Progenitor cell of endocrine pancreas (in vitro differentiated cells): ENCODE data around the gene SKI. TPM values are rescaled to one million over a fixed set of nuclear protein-coding genes. Genes with fewer than 3 reads are reported as not detected.
A peak's percentile ranks its signal among the peaks of the same experiment; 100 is the strongest.

ENCODE experiments used
- DNase-seq: peaks from one replicate; pipeline ENCODE4 v3.0.0; 2021; ENCODE audit warnings: low spot score; ENCODE audit not compliant: unreplicated experiment
- H3K27ac Mint-ChIP-seq: 2 replicates; pipeline ENCODE4 v1.8.0; 2021; ENCODE audit warnings: mild to moderate bottlenecking, moderate library complexity, mixed read lengths
- H3K27me3 Mint-ChIP-seq: 2 replicates; pipeline ENCODE4 v1.8.0; 2021; ENCODE audit warnings: mixed read lengths
- H3K36me3 Mint-ChIP-seq: 2 replicates; pipeline ENCODE4 v1.8.0; 2022; ENCODE audit warnings: mixed read lengths; ENCODE audit not compliant: insufficient read depth
- H3K4me1 Mint-ChIP-seq: 2 replicates; pipeline ENCODE4 v1.8.0; 2021; ENCODE audit warnings: low read depth, mixed read lengths
- H3K4me3 Mint-ChIP-seq: 2 replicates; pipeline ENCODE4 v1.8.0; 2021; ENCODE audit warnings: low read depth, mild to moderate bottlenecking, moderate library complexity, mixed read lengths
- H3K9me3 Mint-ChIP-seq: 2 replicates; pipeline ENCODE4 v1.8.0; 2021; ENCODE audit warnings: low read depth, mixed read lengths
- total RNA-seq: library from RNA; stranded (reverse); gene quantifications from 2 replicates; pipeline ENCODE4 v1.2.1, GENCODE V29; 2021
- TF ChIP-seq, protein P1 (sequence below): fragments of 200-600 bp; sonication (generic); IDR thresholded peaks from one replicate; pipeline ENCODE4 v1.5.0; 2021; ENCODE audit warnings: antibody characterized with exemption, mild to moderate bottlenecking; ENCODE audit not compliant: unreplicated experiment

SKI gene
- total RNA-seq, 1 donor from 2014 or later = 56.2 TPM

DNA sequence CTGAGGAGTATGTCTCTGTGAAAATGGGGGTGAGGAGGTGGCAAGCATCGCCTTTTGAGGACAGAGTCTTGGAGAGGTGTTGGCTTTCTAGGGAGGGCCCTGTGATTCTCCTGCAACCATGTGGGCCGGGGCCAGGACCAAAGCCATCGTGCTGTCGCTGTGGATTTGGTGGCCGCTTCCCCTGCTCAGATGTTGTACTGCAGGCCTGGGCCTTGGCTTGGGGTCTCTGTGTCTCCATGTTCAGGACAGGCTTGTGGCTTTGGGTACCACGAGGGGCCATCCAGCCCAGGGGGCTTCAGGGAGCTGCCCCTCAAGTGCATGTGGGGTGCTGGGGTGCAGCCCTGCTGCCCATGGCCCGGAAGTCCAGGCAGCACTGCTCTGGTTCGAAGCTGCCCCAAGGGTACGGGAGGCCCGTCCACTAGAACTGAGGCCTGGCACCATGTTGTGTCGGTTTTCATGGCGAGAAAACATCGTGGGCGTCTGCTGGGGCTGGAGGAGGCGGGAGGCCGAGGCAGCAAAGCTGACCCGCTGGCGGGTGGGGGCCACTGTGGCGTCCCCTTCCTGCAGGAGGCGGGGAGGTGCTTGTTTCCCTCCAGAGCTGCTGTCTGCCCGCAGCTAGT is 55.4 kb downstream of the SKI start:
- peaks cover 11% of the 10 kb centered on the region for H3K4me1 Mint-ChIP-seq
- H3K9me3 Mint-ChIP-seq = no peaks in the 10 kb centered on the region
- H3K27ac Mint-ChIP-seq = no peak overlapping the region
- DNase-seq = no peak
- H3K36me3 Mint-ChIP-seq = peaks cover 3% of the 10 kb centered on the region
- no peak overlapping the region for H3K4me3 Mint-ChIP-seq
- TF ChIP-seq, protein P1, sequence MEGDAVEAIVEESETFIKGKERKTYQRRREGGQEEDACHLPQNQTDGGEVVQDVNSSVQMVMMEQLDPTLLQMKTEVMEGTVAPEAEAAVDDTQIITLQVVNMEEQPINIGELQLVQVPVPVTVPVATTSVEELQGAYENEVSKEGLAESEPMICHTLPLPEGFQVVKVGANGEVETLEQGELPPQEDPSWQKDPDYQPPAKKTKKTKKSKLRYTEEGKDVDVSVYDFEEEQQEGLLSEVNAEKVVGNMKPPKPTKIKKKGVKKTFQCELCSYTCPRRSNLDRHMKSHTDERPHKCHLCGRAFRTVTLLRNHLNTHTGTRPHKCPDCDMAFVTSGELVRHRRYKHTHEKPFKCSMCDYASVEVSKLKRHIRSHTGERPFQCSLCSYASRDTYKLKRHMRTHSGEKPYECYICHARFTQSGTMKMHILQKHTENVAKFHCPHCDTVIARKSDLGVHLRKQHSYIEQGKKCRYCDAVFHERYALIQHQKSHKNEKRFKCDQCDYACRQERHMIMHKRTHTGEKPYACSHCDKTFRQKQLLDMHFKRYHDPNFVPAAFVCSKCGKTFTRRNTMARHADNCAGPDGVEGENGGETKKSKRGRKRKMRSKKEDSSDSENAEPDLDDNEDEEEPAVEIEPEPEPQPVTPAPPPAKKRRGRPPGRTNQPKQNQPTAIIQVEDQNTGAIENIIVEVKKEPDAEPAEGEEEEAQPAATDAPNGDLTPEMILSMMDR = no peak
- no peaks in the 10 kb centered on the region for H3K27me3 Mint-ChIP-seq

DNA sequence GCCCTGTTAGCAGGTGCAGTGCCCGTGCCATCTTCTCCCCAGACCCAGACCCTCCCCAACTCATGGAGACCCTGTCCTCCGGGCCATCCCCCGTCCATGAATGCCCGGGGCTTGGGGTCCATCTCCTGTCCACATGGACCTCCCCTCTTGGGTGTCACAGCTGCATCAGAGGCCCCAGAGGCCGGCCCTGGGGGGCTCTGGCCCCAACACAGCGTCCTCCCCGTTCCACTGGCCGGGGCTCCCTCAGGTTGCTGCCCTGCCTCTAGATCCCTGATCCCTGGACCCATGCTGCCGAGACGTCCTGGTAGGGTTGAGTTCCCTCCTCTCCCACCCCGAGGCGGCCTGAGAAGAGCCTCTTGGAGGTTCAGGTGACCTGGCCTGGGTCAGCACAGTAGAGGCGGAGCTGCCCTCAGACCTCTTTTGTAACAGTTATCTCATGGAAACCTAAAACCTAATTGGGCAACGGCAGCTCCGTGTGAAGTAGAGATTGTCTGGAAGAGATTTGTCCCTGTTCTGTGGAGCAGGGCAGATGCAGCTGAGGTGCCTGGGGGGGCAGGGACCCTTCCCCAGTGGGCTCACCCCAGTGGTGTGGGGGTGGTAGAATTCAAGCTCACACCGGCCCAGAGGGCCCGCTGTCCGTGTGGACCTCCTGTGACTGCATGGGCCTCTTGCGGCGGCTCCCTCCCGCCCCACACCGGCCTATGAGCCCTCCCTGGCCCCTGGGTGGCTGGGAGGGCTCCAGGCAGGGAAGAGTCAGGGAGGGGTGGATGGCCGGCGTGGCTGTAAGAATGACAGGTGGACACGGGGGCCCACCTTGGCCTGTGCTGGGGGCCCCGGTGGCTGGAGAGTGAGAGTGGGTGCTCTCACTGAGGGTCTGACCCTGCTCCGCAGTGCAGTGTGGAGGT is 56.1 kb downstream of the SKI start:
- no peak overlapping the region for H3K4me3 Mint-ChIP-seq
- H3K36me3 Mint-ChIP-seq = peaks cover 3% of the 10 kb centered on the region
- no peak for DNase-seq
- H3K27me3 Mint-ChIP-seq = no peaks in the 10 kb centered on the region
- TF ChIP-seq, protein P1 = no peak
- peaks cover 8% of the 10 kb centered on the region for H3K4me1 Mint-ChIP-seq
- H3K27ac Mint-ChIP-seq = peak overlapping the region; percentile 89
- H3K9me3 Mint-ChIP-seq = no peaks in the 10 kb centered on the region

DNA sequence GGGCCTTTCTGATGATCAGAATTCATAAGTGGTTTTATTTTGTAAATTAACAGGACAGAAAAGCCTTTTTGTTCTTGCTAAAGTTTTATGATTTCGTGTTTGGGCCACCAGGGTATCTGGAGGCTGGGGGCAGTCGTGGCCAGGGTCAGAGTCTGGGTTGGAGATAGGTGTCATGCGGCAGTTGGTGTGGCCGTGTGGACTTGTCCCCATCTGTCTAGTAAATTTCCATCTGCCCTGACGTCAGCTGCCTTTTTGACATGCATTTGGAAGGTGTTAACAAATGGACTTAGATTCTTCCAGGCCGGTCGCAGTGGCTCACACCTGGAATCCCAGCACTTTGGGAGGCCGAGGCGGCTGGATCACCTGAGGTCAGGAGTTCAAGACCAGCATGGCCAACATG is 56.8 kb downstream of the SKI start:
- Mint-ChIP-seq H3K27ac (peak overlapping the region; percentile 73), H3K9me3 (no peaks in the 10 kb centered on the region), H3K27me3 (no peaks in the 10 kb centered on the region), H3K4me1 (peaks cover 2% of the 10 kb centered on the region), H3K4me3 (no peak overlapping the region), H3K36me3 (no peaks in the 10 kb centered on the region)
- no peak for DNase-seq
- TF ChIP-seq, protein P1 = no peak

DNA sequence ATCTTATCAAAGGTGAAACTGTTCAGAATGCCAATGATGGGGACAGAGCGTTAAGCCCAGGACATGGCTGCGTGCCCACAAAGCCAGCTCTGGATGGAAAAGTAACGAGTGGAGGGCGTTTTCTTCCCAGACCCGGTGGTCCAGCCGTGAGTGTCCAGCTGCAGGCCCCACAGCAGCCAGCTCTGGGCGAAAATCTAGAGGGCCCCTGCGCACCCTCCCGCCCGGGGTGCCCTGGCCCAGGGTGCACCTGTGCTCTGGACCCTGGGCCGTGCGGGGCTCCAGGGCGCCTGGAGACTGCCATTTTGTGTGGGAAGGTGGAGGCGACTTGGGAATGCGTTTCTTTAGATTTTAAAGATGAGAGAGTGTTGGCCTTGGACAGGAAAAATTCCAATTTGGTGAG is 58.8 kb downstream of the SKI start:
- TF ChIP-seq, protein P1 = no peak
- Mint-ChIP-seq H3K4me3 (no peak overlapping the region), H3K4me1 (peaks cover 2% of the 10 kb centered on the region), H3K9me3 (no peaks in the 10 kb centered on the region), H3K36me3 (no peaks in the 10 kb centered on the region), H3K27me3 (no peaks in the 10 kb centered on the region), H3K27ac (no peak overlapping the region)
- DNase-seq = no peak

DNA sequence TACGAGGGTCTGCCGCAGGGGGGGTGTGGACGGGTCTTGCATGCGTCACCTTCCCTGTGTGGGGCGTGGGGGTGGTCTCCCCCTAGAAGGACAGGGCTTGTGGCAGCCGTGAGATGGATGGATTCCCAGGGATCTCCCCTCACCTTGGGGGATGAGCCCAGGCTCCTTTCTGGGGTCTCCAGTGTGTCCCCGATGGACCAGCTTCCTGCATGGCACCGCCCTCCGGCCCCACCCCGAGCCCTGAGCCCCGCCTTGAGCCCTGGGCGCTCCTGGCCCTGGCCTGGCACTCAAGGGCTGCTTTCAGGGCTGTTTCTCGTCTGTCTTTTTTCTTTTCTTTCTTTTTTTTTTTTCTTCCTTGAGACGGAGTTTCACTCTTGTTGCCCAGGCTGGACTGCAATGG is 59.5 kb downstream of the SKI start:
- DNase-seq = no peak
- TF ChIP-seq, protein P1 = no peak
- no peaks in the 10 kb centered on the region for H3K9me3 Mint-ChIP-seq
- no peak overlapping the region for H3K4me3 Mint-ChIP-seq
- H3K27me3 Mint-ChIP-seq = no peaks in the 10 kb centered on the region
- no peak overlapping the region for H3K27ac Mint-ChIP-seq
- H3K36me3 Mint-ChIP-seq = no peaks in the 10 kb centered on the region
- peaks cover 2% of the 10 kb centered on the region for H3K4me1 Mint-ChIP-seq
